ENCODE results near the gene C1QTNF12. TPM values are rescaled to one million over a fixed set of nuclear protein-coding genes. Genes with fewer than 3 reads are reported as not detected.

C1QTNF12 gene
- total RNA-seq, 1 donor: 0.36 TPM

GRCh38 chr1:1225913-1226312, 20.6 kb downstream of the C1QTNF12 start:
- Histone ChIP-seq H3K79me2 (ENCODE audit: insufficient read depth, low read length) (peaks cover 73% of the 10 kb centered on the region), H3K27me3 (ENCODE audit: insufficient read depth, low read length) (no peaks in the 10 kb centered on the region), H3K36me3 (ENCODE audit: insufficient read depth, low read length) (peaks cover 28% of the 10 kb centered on the region), H4K20me1 (ENCODE audit: insufficient read depth, low read length) (peaks cover 57% of the 10 kb centered on the region), H3K9me3 (ENCODE audit: low read depth, low read length) (no peaks in the 10 kb centered on the region), H3K4me2 (ENCODE audit: insufficient read depth, low read length) (no peak overlapping the region), H3K4me3 (ENCODE audit: insufficient read depth, low read length) (no peak overlapping the region), H3K4me1 (ENCODE audit: insufficient read depth, low read length) (peaks cover 10% of the 10 kb centered on the region), H2AFZ (ENCODE audit: low read length) (no peak overlapping the region), H3K27ac (ENCODE audit: low read depth, low read length) (no peak overlapping the region)
- no peak for DNase-seq (ENCODE audit: insufficient read length, low spot score, missing footprints)
- no peak for TF ChIP-seq CTCF (IDR thresholded peaks at IDR 0.05; ENCODE audit: extremely low read depth, low read depth, low read length)

- no peak for DNase-seq (ENCODE audit: insufficient read length, low spot score, missing footprints)
- peaks cover 28% of the 10 kb centered on the region for H3K36me3 ChIP-seq (ENCODE audit: insufficient read depth, low read length)
Observed at GRCh38 chr1:1225238-1225845, 21.2 kb downstream of the C1QTNF12 start.

GRCh38 chr1:1223891-1224290, 22.6 kb downstream of the C1QTNF12 start:
- Histone ChIP-seq H2AFZ (ENCODE audit: low read length) (no peak overlapping the region), H3K36me3 (ENCODE audit: insufficient read depth, low read length) (peaks cover 27% of the 10 kb centered on the region), H3K9me3 (ENCODE audit: low read depth, low read length) (no peaks in the 10 kb centered on the region), H3K79me2 (ENCODE audit: insufficient read depth, low read length) (peaks cover 52% of the 10 kb centered on the region), H3K4me3 (ENCODE audit: insufficient read depth, low read length) (no peak overlapping the region), H3K27me3 (ENCODE audit: insufficient read depth, low read length) (no peaks in the 10 kb centered on the region), H4K20me1 (ENCODE audit: insufficient read depth, low read length) (peaks cover 50% of the 10 kb centered on the region), H3K4me2 (ENCODE audit: insufficient read depth, low read length) (no peak overlapping the region), H3K4me1 (ENCODE audit: insufficient read depth, low read length) (no peaks in the 10 kb centered on the region), H3K27ac (ENCODE audit: low read depth, low read length) (no peak overlapping the region)
- DNase-seq (ENCODE audit: insufficient read length, low spot score, missing footprints): no peak
- TF ChIP-seq CTCF (IDR thresholded peaks at IDR 0.05; ENCODE audit: extremely low read depth, low read depth, low read length): no peak

More at GRCh38 chr1:1225238-1225845, 21.2 kb downstream of the C1QTNF12 start:
- no peaks in the 10 kb centered on the region for H3K9me3 ChIP-seq (ENCODE audit: low read depth, low read length)
- H3K79me2 ChIP-seq (ENCODE audit: insufficient read depth, low read length): peaks cover 67% of the 10 kb centered on the region
- no peak for TF ChIP-seq CTCF (IDR thresholded peaks at IDR 0.05; ENCODE audit: extremely low read depth, low read depth, low read length)
- H3K4me2 ChIP-seq (ENCODE audit: insufficient read depth, low read length): no peak overlapping the region
- H3K27ac ChIP-seq (ENCODE audit: low read depth, low read length): no peak overlapping the region
- H4K20me1 ChIP-seq (ENCODE audit: insufficient read depth, low read length): peaks cover 55% of the 10 kb centered on the region
- H3K4me3 ChIP-seq (ENCODE audit: insufficient read depth, low read length): no peak overlapping the region
- H3K27me3 ChIP-seq (ENCODE audit: insufficient read depth, low read length): no peaks in the 10 kb centered on the region
- H2AFZ ChIP-seq (ENCODE audit: low read length): no peak overlapping the region
- H3K4me1 ChIP-seq (ENCODE audit: insufficient read depth, low read length): peaks cover 4% of the 10 kb centered on the region

DNA sequence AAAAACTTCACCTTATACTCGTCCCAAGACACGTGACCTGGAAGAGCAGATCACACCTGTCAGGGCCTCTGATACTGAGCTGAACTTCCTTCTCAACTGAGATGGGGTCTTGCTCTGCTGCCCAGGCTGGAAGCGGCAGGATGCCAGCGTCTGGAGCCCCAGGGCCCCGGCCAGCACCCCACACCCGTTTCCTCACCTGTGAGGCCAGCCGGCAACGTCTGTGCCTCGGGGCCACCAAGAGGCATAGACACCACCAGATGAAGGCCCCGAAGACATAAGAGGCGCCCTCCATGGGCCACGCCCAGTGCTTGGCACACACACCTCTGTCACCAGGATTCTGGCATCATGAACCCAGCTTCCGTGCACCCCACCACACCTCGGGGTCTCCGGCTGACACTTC, 23.2 kb downstream of the C1QTNF12 start:
- H3K4me3 ChIP-seq (ENCODE audit: insufficient read depth, low read length): no peak overlapping the region
- no peak for TF ChIP-seq CTCF (IDR thresholded peaks at IDR 0.05; ENCODE audit: extremely low read depth, low read depth, low read length)
- peaks cover 28% of the 10 kb centered on the region for H3K36me3 ChIP-seq (ENCODE audit: insufficient read depth, low read length)

More for the DNA sequence above, 23.2 kb downstream of the C1QTNF12 start:
- no peaks in the 10 kb centered on the region for H3K4me1 ChIP-seq (ENCODE audit: insufficient read depth, low read length)
- H4K20me1 ChIP-seq (ENCODE audit: insufficient read depth, low read length): peaks cover 48% of the 10 kb centered on the region
- H2AFZ ChIP-seq (ENCODE audit: low read length): no peak overlapping the region
- no peak overlapping the region for H3K4me2 ChIP-seq (ENCODE audit: insufficient read depth, low read length)
- no peak overlapping the region for H3K27ac ChIP-seq (ENCODE audit: low read depth, low read length)
- no peaks in the 10 kb centered on the region for H3K9me3 ChIP-seq (ENCODE audit: low read depth, low read length)
- DNase-seq (ENCODE audit: insufficient read length, low spot score, missing footprints): no peak
- no peaks in the 10 kb centered on the region for H3K27me3 ChIP-seq (ENCODE audit: insufficient read depth, low read length)
- peaks cover 47% of the 10 kb centered on the region for H3K79me2 ChIP-seq (ENCODE audit: insufficient read depth, low read length)

Measured in osteoblast (primary cell).